WTC11 (cell line): ENCODE results near the gene CCDC92. TPM values are rescaled to one million over a fixed set of nuclear protein-coding genes. Genes with fewer than 3 reads are reported as not detected.

Experiments
- ATAC-seq: fragments of 200-7000 bp; cut with Tn5 transposase; 2 replicates; pipeline ENCODE4 v1.10.0; 2021; ENCODE audit warnings: mild to moderate bottlenecking, moderate library complexity
- CTCF ChIA-PET: fragments of 300-600 bp; sonication (Branson Sonifier 250); formaldehyde crosslinking; loops from one replicate; lab custom pipeline; 2021; ENCODE audit warnings: antibody characterized with exemption; lab: Charles Lee
- POLR2A ChIA-PET: fragments of 350-600 bp; sonication (Branson Sonifier 250); formaldehyde crosslinking; loops from one replicate; lab custom pipeline; 2021; ENCODE audit warnings: antibody characterized with exemption; lab: Charles Lee
- DNase-seq: peaks from one replicate; pipeline ENCODE4 v3.0.0; 2021; ENCODE audit warnings: low spot score
- H3K27ac Mint-ChIP-seq: 2 replicates; pipeline ENCODE4 v1.8.0; 2021; ENCODE audit warnings: mixed read lengths
- H3K27me3 Mint-ChIP-seq: 2 replicates; pipeline ENCODE4 v1.8.0; 2021; ENCODE audit warnings: low read depth, mild to moderate bottlenecking, moderate library complexity, mixed read lengths
- H3K36me3 Mint-ChIP-seq: 2 replicates; pipeline ENCODE4 v1.8.0; 2021; ENCODE audit warnings: mixed read lengths
- H3K4me1 Mint-ChIP-seq: 2 replicates; pipeline ENCODE4 v1.8.0; 2022; ENCODE audit warnings: mixed read lengths
- H3K4me3 Mint-ChIP-seq: 2 replicates; pipeline ENCODE4 v1.8.0; 2021; ENCODE audit warnings: mild to moderate bottlenecking, moderate library complexity, mixed read lengths
- H3K9me3 Mint-ChIP-seq: 2 replicates; pipeline ENCODE4 v1.8.0; 2021; ENCODE audit warnings: mixed read lengths
- ERG ChIP-seq: fragments of 250-450 bp; sonication (Bioruptor Pico); IDR thresholded peaks from 2 replicates; pipeline ENCODE4 v1.8.0; 2021; ENCODE audit warnings: mild to moderate bottlenecking
- FOXJ3 ChIP-seq: sonication (generic); formaldehyde crosslinking; IDR thresholded peaks from 2 replicates; pipeline ENCODE4 v1.9.0; 2021; ENCODE audit warnings: missing genetic modification reagents, mild to moderate bottlenecking, borderline replicate concordance
- FOXP1 ChIP-seq: sonication (generic); formaldehyde crosslinking; IDR thresholded peaks from 2 replicates; pipeline ENCODE4 v1.8.0; 2022; ENCODE audit warnings: missing genetic modification reagents, mild to moderate bottlenecking, moderate library complexity, borderline replicate concordance
- NFATC4 ChIP-seq: fragments of 250-450 bp; sonication (Bioruptor Pico); IDR thresholded peaks from 2 replicates; pipeline ENCODE4 v1.9.0; 2021; ENCODE audit warnings: mild to moderate bottlenecking
- NR3C1 ChIP-seq: sonication (generic); formaldehyde crosslinking; conservative IDR thresholded peaks from 2 replicates; pipeline ENCODE4 v1.8.1; 2023; ENCODE audit warnings: low read depth, mild to moderate bottlenecking, missing genetic modification reagents
- OVOL2 ChIP-seq: fragments of 250-450 bp; sonication (Bioruptor Pico); IDR thresholded peaks from 2 replicates; pipeline ENCODE4 v1.9.0; 2021; ENCODE audit warnings: mild to moderate bottlenecking, borderline replicate concordance
- SOX15 ChIP-seq: fragments of 250-450 bp; sonication (Bioruptor Pico); IDR thresholded peaks from 2 replicates; pipeline ENCODE4 v1.9.0; 2021; ENCODE audit warnings: mild to moderate bottlenecking
- STAT6 ChIP-seq: sonication (generic); formaldehyde crosslinking; conservative IDR thresholded peaks from 2 replicates; pipeline ENCODE4 v1.8.1; 2023; ENCODE audit warnings: mild to moderate bottlenecking, low read depth, missing genetic modification reagents, moderate library complexity
- ZNF671 ChIP-seq: fragments of 250-450 bp; sonication (Bioruptor Pico); IDR thresholded peaks from 2 replicates; pipeline ENCODE4 v1.8.0; 2021; ENCODE audit warnings: mild to moderate bottlenecking
- total RNA-seq: library from RNA; stranded (reverse); gene quantifications from 3 replicates; pipeline ENCODE4 v1.2.3, GENCODE V29; 2021
- TF ChIP-seq, protein P1 (sequence below): sonication (generic); formaldehyde crosslinking; IDR thresholded peaks from 2 replicates; pipeline ENCODE4 v1.8.1; 2023; ENCODE audit warnings: mild to moderate bottlenecking, missing genetic modification reagents, moderate library complexity

CCDC92 gene
- total RNA-seq, 1 experiment from 2014 or later: 2.7 TPM

GRCh38 chr12:123892180-123892559, 80.5 kb downstream of the CCDC92 start:
- ChIA-PET POLR2A (no interaction called here), CTCF (interaction anchor here (1.0 to 1.1 kb wide), 2 partner anchors 9 to 81 kb away, joined by 3 read pairs; partner anchors contain the start of genes CCDC92 and ZNF664)
- Mint-ChIP-seq H3K9me3 (no peaks in the 10 kb centered on the region), H3K4me1 (peaks cover 12% of the 10 kb centered on the region), H3K36me3 (no peaks in the 10 kb centered on the region), H3K4me3 (no peak overlapping the region), H3K27ac (no peak overlapping the region), H3K27me3 (no peaks in the 10 kb centered on the region)
- DNase-seq: no peak
- TF ChIP-seq ERG (CRISPR knock-in tag) (no peak), FOXP1 (CRISPR knock-in tag) (no peak), STAT6 (CRISPR knock-in tag) (no peak), ZNF671 (no peak), OVOL2 (CRISPR knock-in tag) (no peak)
- TF ChIP-seq, protein P1, sequence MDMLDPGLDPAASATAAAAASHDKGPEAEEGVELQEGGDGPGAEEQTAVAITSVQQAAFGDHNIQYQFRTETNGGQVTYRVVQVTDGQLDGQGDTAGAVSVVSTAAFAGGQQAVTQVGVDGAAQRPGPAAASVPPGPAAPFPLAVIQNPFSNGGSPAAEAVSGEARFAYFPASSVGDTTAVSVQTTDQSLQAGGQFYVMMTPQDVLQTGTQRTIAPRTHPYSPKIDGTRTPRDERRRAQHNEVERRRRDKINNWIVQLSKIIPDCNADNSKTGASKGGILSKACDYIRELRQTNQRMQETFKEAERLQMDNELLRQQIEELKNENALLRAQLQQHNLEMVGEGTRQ (CRISPR knock-in tag): no peak
- TF ChIP-seq, all 79 proteins: peak for 0
- ATAC-seq: no peak

- POLR2A ChIA-PET: no interaction called here
- no peak for DNase-seq
- Mint-ChIP-seq H3K27me3 (peaks cover 2% of the 10 kb centered on the region; the same call in 1 of the 2 replicates), H3K9me3 (no peaks in the 10 kb centered on the region), H3K4me3 (no peak overlapping the region), H3K36me3 (no peaks in the 10 kb centered on the region), H3K27ac (no peak overlapping the region), H3K4me1 (peaks cover 12% of the 10 kb centered on the region)
- TF ChIP-seq FOXJ3 (CRISPR knock-in tag): no peak
- CTCF ChIA-PET: interaction anchor here (1.0 to 2.0 kb wide), 3 partner anchors 9 to 81 kb away, joined by 3 to 12 read pairs (median 3); partner anchors contain the start of genes CCDC92 and ZNF664
- ATAC-seq: no peak; the same call in 1 of the 2 replicates
Measured at GRCh38 chr12:123891516-123892179, 81.0 kb downstream of the CCDC92 start.

GRCh38 chr12:123891011-123891410, 81.6 kb downstream of the CCDC92 start:
- peaks cover 2% of the 10 kb centered on the region; the same call in 1 of the 2 replicates for H3K27me3 Mint-ChIP-seq
- TF ChIP-seq SOX15 (CRISPR knock-in tag): no peak
- TF ChIP-seq, all 79 proteins: peak for 0
- CTCF ChIA-PET: interaction anchor here (0.6 to 2.0 kb wide), 3 partner anchors 14 to 94 kb away, joined by 3 to 12 read pairs (median 4); no protein-coding TSS in a partner anchor
- ATAC-seq (no peak), DNase-seq (no peak)
- Mint-ChIP-seq H3K4me1 (peaks cover 12% of the 10 kb centered on the region), H3K36me3 (no peaks in the 10 kb centered on the region), H3K4me3 (no peak overlapping the region), H3K9me3 (no peaks in the 10 kb centered on the region), H3K27ac (no peak overlapping the region)
- POLR2A ChIA-PET: no interaction called here

GRCh38 chr12:123890536-123890902, 82.1 kb downstream of the CCDC92 start:
- no peak for DNase-seq
- H3K4me1 Mint-ChIP-seq: peaks cover 12% of the 10 kb centered on the region

More at GRCh38 chr12:123890536-123890902, 82.1 kb downstream of the CCDC92 start:
- no peak for ATAC-seq
- Mint-ChIP-seq H3K9me3 (peaks cover under 1% of the 10 kb centered on the region; the same call in 1 of the 2 replicates), H3K36me3 (no peaks in the 10 kb centered on the region), H3K27ac (no peak overlapping the region), H3K4me3 (no peak overlapping the region), H3K27me3 (peaks cover 2% of the 10 kb centered on the region; the same call in 1 of the 2 replicates)
- POLR2A ChIA-PET: no interaction called here
- CTCF ChIA-PET: interaction anchor here (0.6 to 2.0 kb wide), 4 partner anchors 9 to 95 kb away, joined by 3 to 12 read pairs (median 4); no protein-coding TSS in a partner anchor
- TF ChIP-seq NR3C1 (CRISPR knock-in tag): no peak
- TF ChIP-seq NFATC4: no peak
